ENCODE measurements around the gene SHC2.

DNA sequence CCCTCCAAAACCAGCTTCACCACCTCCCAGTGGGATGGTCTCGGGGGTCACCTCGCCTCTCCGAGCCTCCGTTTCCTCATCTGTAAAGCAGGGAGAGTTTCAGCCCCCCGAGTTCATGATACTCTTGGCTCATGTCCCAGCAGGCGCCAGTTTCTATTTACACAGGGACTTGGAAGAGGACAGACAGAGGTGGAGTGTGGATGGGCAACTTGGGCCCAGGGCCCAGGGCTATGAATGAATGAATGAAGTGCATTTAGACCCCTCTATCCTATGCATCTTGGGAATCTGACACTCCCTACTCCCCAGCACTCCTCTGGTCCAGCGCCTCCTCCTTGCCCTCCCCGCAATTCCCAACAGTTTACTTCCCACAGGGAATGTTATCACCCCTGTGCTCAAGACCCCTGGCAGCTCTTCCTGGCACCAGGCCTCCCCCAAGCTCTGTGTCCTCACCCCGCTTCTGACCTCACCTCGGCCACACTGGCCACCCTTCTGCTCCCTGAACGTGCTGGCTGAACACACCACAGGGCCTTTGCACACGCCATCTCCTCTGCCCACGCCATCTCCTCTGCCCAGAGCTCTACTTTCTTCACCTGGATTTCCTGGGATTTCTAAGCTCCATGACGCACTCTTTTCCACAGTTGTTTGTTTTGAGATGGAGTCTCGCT, 46.9 kb downstream of the SHC2 start:
- TF ChIP-seq CTCF (IDR thresholded peaks at IDR 0.05) (no peak), EP300 (IDR thresholded peaks at IDR 0.05) (no peak)
